AG10803 (cell line): ENCODE results near the gene TRABD2B.

ENCODE experiments used
- DNase-seq: peaks from one replicate; pipeline ENCODE4 v3.0.0; 2010; ENCODE audit warnings: low read depth
- H3K4me3 ChIP-seq: 2 replicates; pipeline ENCODE4 v1.5.1; 2011; ENCODE audit warnings: mild to moderate bottlenecking, low read length, control low read depth
- CTCF ChIP-seq: conservative IDR thresholded peaks from 2 replicates; pipeline ENCODE4 v1.5.1; 2011; ENCODE audit warnings: mild to moderate bottlenecking, low read length, control low read depth, inconsistent platforms

The TRABD2B gene

GRCh38 chr1:47937586-47938254, 59.5 kb downstream of the TRABD2B start:
- DNase-seq, result no peak
- H3K4me3 ChIP-seq, result no peak overlapping the region
- no peak for TF ChIP-seq CTCF

DNA sequence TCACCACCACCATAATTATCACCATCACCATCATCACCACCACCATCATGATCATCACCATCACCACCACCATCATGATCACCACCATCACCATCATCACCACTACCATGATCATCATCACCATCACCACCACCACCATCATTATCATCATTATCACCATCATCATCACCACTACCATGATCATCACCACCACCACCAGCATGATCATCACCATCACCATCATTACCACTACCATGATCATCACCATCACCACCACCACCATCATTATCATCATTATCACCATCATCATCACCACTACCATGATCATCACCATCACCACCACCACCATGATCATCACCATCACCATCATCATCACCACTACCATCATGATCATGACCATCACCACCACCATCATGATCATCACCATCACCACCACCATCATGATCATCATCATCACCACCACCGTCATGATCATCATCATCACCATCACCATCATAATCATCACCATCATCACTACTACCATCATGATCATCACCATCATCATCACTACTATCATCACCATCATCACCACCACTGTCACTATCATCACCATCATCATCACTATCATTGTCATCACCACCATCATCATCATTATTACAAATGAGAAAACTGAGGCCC, 60.2 kb downstream of the TRABD2B start:
- no peak for TF ChIP-seq CTCF
- H3K4me3 ChIP-seq, result no peak overlapping the region
- DNase-seq, result no peak

GRCh38 chr1:47935856-47936255, 61.3 kb downstream of the TRABD2B start:
- DNase-seq, result no peak
- no peak overlapping the region for H3K4me3 ChIP-seq
- TF ChIP-seq CTCF, result no peak

GRCh38 chr1:47935163-47935562, 62.0 kb downstream of the TRABD2B start:
- no peak for TF ChIP-seq CTCF
- no peak overlapping the region for H3K4me3 ChIP-seq
- peak; percentile 30 for DNase-seq

GRCh38 chr1:47934243-47934805, 62.9 kb downstream of the TRABD2B start:
- no peak overlapping the region for H3K4me3 ChIP-seq
- TF ChIP-seq CTCF, result no peak
- peak; percentile 75 for DNase-seq

DNA sequence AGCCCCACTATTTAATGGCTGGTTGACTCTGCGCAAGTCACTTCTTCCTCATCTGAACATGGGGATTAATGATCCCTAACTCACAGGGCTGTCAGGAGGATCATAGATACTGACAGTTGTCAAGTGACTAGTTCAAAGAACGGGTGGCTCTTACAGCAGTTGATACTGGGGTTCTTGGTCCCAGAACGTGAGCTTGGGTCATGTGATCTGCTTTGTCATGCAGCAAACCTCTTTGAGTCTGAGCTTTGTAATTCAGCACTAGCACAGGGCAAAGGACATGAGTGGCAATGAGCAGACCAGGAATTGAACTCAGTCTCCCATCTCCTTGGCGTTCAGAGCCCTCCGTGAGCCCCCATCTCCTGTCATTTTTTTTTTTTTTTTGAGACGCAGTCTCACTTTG, 64.4 kb downstream of the TRABD2B start:
- no peak for TF ChIP-seq CTCF
- no peak for DNase-seq
- H3K4me3 ChIP-seq, result no peak overlapping the region

GRCh38 chr1:47931395-47931794, 65.8 kb downstream of the TRABD2B start:
- no peak for TF ChIP-seq CTCF
- no peak overlapping the region for H3K4me3 ChIP-seq
- DNase-seq, result no peak
